ENCODE data around the gene AFAP1. TPM values are rescaled to one million over a fixed set of nuclear protein-coding genes. Genes with fewer than 3 reads are reported as not detected.

The AFAP1 gene
- total RNA-seq, 2 donors from 2014 or later = 9.6 to 35.3 TPM

DNA sequence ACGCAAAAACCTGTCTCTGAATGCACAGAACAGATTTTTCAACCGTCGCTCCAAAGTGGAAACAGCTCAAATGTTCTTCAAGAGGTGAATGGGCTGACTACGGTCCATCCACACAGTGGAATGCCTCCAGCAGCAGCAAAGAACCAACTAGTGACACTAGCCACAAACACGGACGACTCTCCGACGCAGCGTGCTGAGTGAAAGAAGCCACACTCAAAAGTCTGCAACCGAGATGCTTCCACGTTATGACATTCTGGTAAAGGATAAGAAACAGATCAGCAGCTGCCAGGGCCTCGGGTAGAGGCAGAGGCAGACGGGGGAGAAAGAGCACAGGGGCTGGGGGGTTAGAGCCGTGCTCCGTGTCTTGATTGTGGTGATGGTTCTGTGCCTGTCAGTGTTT lies 125.2 kb downstream of the AFAP1 start:
- intact Hi-C loops (cut with DNase I) = no loop called here
- Histone ChIP-seq H3K27ac (no peak overlapping the region), H3K4me1 (peaks cover 10% of the 10 kb centered on the region), H3K9me3 (no peaks in the 10 kb centered on the region), H3K36me3 (replicated peaks in 1 of 2; ENCODE audit: insufficient read depth in 1 of 2, low read depth in 2 of 2) (no peaks in the 10 kb centered on the region), H3K27me3 (no peaks in the 10 kb centered on the region), H3K4me3 (no peak overlapping the region)
- no peak for TF ChIP-seq POLR2A (IDR thresholded peaks at IDR 0.05)
- TF ChIP-seq, protein P1, sequence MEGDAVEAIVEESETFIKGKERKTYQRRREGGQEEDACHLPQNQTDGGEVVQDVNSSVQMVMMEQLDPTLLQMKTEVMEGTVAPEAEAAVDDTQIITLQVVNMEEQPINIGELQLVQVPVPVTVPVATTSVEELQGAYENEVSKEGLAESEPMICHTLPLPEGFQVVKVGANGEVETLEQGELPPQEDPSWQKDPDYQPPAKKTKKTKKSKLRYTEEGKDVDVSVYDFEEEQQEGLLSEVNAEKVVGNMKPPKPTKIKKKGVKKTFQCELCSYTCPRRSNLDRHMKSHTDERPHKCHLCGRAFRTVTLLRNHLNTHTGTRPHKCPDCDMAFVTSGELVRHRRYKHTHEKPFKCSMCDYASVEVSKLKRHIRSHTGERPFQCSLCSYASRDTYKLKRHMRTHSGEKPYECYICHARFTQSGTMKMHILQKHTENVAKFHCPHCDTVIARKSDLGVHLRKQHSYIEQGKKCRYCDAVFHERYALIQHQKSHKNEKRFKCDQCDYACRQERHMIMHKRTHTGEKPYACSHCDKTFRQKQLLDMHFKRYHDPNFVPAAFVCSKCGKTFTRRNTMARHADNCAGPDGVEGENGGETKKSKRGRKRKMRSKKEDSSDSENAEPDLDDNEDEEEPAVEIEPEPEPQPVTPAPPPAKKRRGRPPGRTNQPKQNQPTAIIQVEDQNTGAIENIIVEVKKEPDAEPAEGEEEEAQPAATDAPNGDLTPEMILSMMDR (IDR thresholded peaks at IDR 0.05) = no peak
- ATAC-seq (no peak), DNase-seq (no peak)
- WGBS, 2 donors = 91 to 93% methylated on average over 14 to 15 of the region's 15 CpGs

DNA sequence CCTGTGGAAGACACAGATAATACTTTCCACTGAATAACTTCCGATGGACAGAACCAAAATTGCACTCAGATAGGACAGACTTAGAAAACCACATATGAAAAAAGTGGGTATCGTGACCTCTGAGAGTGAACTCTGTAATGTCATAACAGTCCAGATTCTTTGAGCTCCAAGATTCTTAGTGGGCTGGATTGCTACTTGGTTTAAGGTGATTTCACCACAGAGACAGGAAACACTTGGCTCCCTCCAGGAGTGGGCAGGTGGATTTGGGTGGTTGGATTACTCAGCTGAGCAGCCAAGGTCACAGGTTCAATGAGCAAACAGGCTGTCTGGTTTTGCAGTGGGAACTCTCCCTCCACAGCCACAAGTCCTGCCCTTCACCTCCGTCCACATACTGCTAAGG lies 126.0 kb downstream of the AFAP1 start:
- H3K4me3 ChIP-seq = no peak overlapping the region
- DNase-seq = peak; percentile 45 to 62 (median 54)
- H3K27me3 ChIP-seq = no peaks in the 10 kb centered on the region
- no peaks in the 10 kb centered on the region for H3K36me3 ChIP-seq (replicated peaks in 1 of 2; ENCODE audit: insufficient read depth in 1 of 2, low read depth in 2 of 2)
- H3K27ac ChIP-seq = peak overlapping the region in 1 of 4 donors; percentile 23
- WGBS, 2 donors = 41 to 46% methylated on average over 3 of the region's 3 CpGs
- TF ChIP-seq, protein P1 (IDR thresholded peaks at IDR 0.05) = no peak
- H3K9me3 ChIP-seq = no peaks in the 10 kb centered on the region
- peak; percentile 65 for ATAC-seq
- intact Hi-C loops (cut with DNase I) = no loop called here
- peaks cover 10% of the 10 kb centered on the region for H3K4me1 ChIP-seq

DNA sequence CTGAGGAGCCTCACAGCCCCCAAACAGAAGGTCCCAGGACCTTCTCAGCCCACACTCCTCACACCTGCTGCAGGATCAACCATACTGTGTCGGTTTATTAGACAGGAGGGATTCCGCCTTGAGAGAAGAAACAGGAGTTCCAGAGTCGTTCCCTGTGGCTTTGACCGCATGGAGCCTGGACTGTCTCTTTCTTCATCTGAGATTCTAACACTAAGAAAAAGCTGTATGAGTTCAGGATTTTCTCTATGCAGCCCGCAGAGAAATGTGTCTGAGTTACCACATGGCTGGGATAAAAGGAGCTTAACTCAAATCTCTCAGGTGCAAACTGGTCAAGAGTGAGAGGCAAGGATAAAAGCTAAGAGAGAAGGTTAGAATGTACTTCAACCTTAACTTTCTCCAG lies 126.7 kb downstream of the AFAP1 start:
- no peaks in the 10 kb centered on the region for H3K36me3 ChIP-seq (replicated peaks in 1 of 2; ENCODE audit: insufficient read depth in 1 of 2, low read depth in 2 of 2)
- TF ChIP-seq, protein P1 (IDR thresholded peaks at IDR 0.05) = no peak
- TF ChIP-seq POLR2A (IDR thresholded peaks at IDR 0.05) = no peak
- intact Hi-C loops (cut with DNase I) = no loop called here
- no peak for DNase-seq
- no peak for ATAC-seq
- 83 to 98% methylated on average over 5 of the region's 5 CpGs for WGBS, 2 donors
- H3K4me3 ChIP-seq = no peak overlapping the region
- peak overlapping the region in 1 of 4 donors; percentile 23 for H3K27ac ChIP-seq
- H3K4me1 ChIP-seq = peaks cover 10% of the 10 kb centered on the region
- H3K27me3 ChIP-seq = no peaks in the 10 kb centered on the region
- H3K9me3 ChIP-seq = no peaks in the 10 kb centered on the region

DNA sequence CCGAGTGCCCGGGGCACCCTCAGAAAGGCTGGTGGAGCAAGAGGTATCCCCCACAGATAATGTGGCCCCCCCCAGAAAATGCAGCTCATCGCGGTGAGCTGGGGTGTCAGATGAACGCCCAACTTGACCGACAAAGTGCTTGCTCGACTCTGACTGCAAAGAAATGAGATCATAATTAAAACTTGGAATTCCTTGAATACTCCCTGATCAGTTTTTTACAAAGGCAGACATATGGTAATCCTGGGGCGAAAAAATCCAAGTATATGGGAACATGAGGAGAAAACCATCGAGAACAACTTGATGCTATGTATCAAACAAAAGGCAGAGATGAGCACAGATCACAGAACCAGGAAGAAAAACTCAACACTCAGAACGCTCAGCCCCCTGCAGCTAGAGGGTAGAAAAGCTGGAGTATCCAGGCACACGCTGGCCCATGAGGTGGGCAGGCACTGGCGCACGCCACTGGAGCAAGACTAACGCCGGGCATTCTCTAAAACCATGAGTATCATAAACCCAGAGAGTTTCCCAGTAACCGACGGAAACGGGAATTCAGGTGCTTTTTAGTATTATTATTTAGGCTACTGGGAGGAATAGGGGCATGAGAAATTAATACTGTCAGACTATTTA lies 127.3 kb downstream of the AFAP1 start:
- H3K36me3 ChIP-seq (replicated peaks in 1 of 2; ENCODE audit: insufficient read depth in 1 of 2, low read depth in 2 of 2) = no peaks in the 10 kb centered on the region
- WGBS, 2 donors = 89% methylated on average over 18 of the region's 18 CpGs
- no peak overlapping the region for H3K4me3 ChIP-seq
- no peaks in the 10 kb centered on the region for H3K9me3 ChIP-seq
- H3K27ac ChIP-seq = no peak overlapping the region
- no peaks in the 10 kb centered on the region for H3K27me3 ChIP-seq
- no peak for ATAC-seq
- intact Hi-C loops (cut with DNase I) = no loop called here
- DNase-seq = no peak
- peaks cover 16% of the 10 kb centered on the region for H3K4me1 ChIP-seq
- TF ChIP-seq, protein P1 (IDR thresholded peaks at IDR 0.05) = no peak
- TF ChIP-seq POLR2A (IDR thresholded peaks at IDR 0.05) = no peak

DNA sequence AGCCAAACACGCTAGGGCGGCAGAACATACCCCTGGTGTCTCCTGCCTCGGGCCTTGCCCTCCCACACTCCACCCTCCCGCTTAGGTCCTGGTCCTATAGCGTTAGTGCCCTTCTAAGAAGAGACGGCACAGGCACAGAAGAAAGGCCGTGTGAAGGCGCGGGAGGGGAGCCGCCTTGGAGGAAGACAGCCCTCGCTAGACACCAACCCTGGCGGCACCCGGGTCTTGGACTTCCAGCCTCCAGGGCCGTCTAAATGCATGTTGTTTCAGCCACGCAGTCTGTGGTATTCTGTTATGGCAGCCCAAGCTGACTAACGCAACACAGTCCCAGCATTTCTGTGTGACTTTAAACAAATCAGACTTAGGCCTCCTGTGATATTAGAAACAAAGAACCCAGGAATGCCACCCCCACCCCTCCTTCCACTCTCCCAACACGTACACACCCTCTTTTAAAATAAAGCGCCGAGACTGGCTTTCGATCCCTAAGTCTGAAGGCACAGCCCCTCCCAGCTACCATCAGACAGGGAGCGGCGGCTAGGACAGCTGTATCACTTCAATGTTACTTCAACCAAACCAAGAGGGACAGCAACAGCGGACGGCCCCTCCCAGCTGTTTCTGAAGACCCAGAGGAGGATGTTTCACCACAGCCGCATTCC lies 128.0 kb downstream of the AFAP1 start:
- no peak for TF ChIP-seq POLR2A (IDR thresholded peaks at IDR 0.05)
- TF ChIP-seq, protein P1 (IDR thresholded peaks at IDR 0.05) = no peak
- H3K27me3 ChIP-seq = no peaks in the 10 kb centered on the region
- no peak overlapping the region for H3K4me3 ChIP-seq
- peak; percentile 25 for ATAC-seq
- peaks cover 23% of the 10 kb centered on the region for H3K4me1 ChIP-seq
- H3K36me3 ChIP-seq (replicated peaks in 1 of 2; ENCODE audit: insufficient read depth in 1 of 2, low read depth in 2 of 2) = no peaks in the 10 kb centered on the region
- 84 to 91% methylated on average over 23 to 25 of the region's 25 CpGs for WGBS, 2 donors
- intact Hi-C loops (cut with DNase I) = no loop called here
- DNase-seq = peak in 1 of 4 donors; percentile 31
- H3K27ac ChIP-seq = no peak overlapping the region
- no peaks in the 10 kb centered on the region for H3K9me3 ChIP-seq
